CD14-positive monocyte (primary cell): ENCODE data around the gene IMPDH1. TPM values are rescaled to one million over a fixed set of nuclear protein-coding genes. Genes with fewer than 3 reads are reported as not detected.

ENCODE experiments used
- DNase-seq, 3 donors: peaks; one replicate each; pipeline ENCODE4 v3.0.0-alpha.2; 2011 to 2022
- H2AFZ ChIP-seq: 2 replicates; pipeline ENCODE4 v1.6.0; 2012; ENCODE audit warnings: mild to moderate bottlenecking, low read depth, low read length, inconsistent platforms; ENCODE audit not compliant: insufficient read depth, poor library complexity, severe bottlenecking
- H3K27ac ChIP-seq, 2 donors: 1 replicate in 1 of 2; 2 replicates in 1 of 2; pipeline ENCODE4 v1.5.1; 2012 to 2013; ENCODE audit warnings: low read length in 2 of 2, control low read depth in 1 of 2, inconsistent platforms in 1 of 2, low read depth in 1 of 2, mild to moderate bottlenecking in 1 of 2
- H3K27me3 ChIP-seq, 2 donors: one replicate each; pipeline versions ENCODE4 v1.6.0 to v1.6.1; 2011 to 2013; ENCODE audit warnings: low read length in 2 of 2; ENCODE audit not compliant: control insufficient read depth in 2 of 2, insufficient read depth in 2 of 2
- H3K36me3 ChIP-seq, 2 donors: replicated peaks in 1 of 2; 1 replicate in 1 of 2; 2 replicates in 1 of 2; pipeline versions ENCODE4 v1.5.1 to v1.6.1; 2012 to 2013; ENCODE audit warnings: low read length in 2 of 2, control low read depth in 1 of 2, inconsistent platforms in 1 of 2, mild to moderate bottlenecking in 1 of 2; ENCODE audit not compliant: insufficient read depth in 2 of 2, control insufficient read depth in 1 of 2
- H3K4me1 ChIP-seq, 2 donors: 1 replicate in 1 of 2; 2 replicates in 1 of 2; pipeline versions ENCODE4 v1.5.1 to v1.6.1; 2012 to 2013; ENCODE audit warnings: low read length in 2 of 2, control low read depth in 1 of 2, inconsistent platforms in 1 of 2, mild to moderate bottlenecking in 1 of 2, moderate library complexity in 1 of 2; ENCODE audit not compliant: insufficient read depth in 2 of 2, control insufficient read depth in 1 of 2
- H3K4me2 ChIP-seq: replicated peaks from 2 replicates; pipeline ENCODE3; 2012; ENCODE audit warnings: low read length, moderate library complexity, mild to moderate bottlenecking; ENCODE audit not compliant: poor library complexity, severe bottlenecking; ENCODE audit errors: extremely low read depth
- H3K4me3 ChIP-seq, 3 experiments: fragments of 200-600 bp in 1 of 3; sonication (generic) in 1 of 3; replicated peaks in 1 of 3; 1 replicate in 2 of 3; 2 replicates in 1 of 3; pipeline ENCODE4 v1.5.1; 2011 to 2013; ENCODE audit warnings: low read length in 3 of 3, mild to moderate bottlenecking in 3 of 3, control low read depth in 2 of 3, low read depth in 2 of 3, inconsistent platforms in 1 of 3, moderate library complexity in 1 of 3
- H3K79me2 ChIP-seq: 2 replicates; pipeline ENCODE4 v1.6.0; 2012; ENCODE audit warnings: mild to moderate bottlenecking, control low read depth, inconsistent platforms, low read length, moderate library complexity; ENCODE audit not compliant: insufficient read depth
- H3K9ac ChIP-seq: 2 replicates; pipeline ENCODE4 v1.6.0; 2017; ENCODE audit warnings: low read length, mild to moderate bottlenecking; ENCODE audit not compliant: insufficient read depth, poor library complexity, severe bottlenecking
- H3K9me3 ChIP-seq, 2 donors: replicated peaks in 1 of 2; 1 replicate in 1 of 2; 2 replicates in 1 of 2; pipeline versions ENCODE4 v1.5.1 to v1.6.1; 2012 to 2013; ENCODE audit warnings: low read length in 2 of 2, control low read depth in 1 of 2; ENCODE audit not compliant: control insufficient read depth in 1 of 2, insufficient read depth in 1 of 2
- H4K20me1 ChIP-seq: 2 replicates; pipeline ENCODE4 v1.6.0; 2012; ENCODE audit warnings: mild to moderate bottlenecking, low read length, control low read depth, moderate library complexity; ENCODE audit not compliant: insufficient read depth
- H3K27ac Mint-ChIP-seq, 7 donors: one replicate each; pipeline ENCODE4 v1.8.0; 2020; ENCODE audit warnings: mild to moderate bottlenecking in 7 of 7, mixed read lengths in 7 of 7, moderate library complexity in 6 of 7, inconsistent platforms in 2 of 7
- H3K27me3 Mint-ChIP-seq, 3 donors: one replicate each; pipeline ENCODE4 v1.8.0; 2021 to 2022; ENCODE audit warnings: low read depth in 3 of 3, mild to moderate bottlenecking in 3 of 3, mixed read lengths in 3 of 3, moderate library complexity in 3 of 3, inconsistent platforms in 1 of 3
- H3K36me3 Mint-ChIP-seq, 2 donors: one replicate each; pipeline ENCODE4 v1.8.0; 2020; ENCODE audit warnings: mixed read lengths in 2 of 2, inconsistent platforms in 1 of 2, mild to moderate bottlenecking in 1 of 2
- H3K4me1 Mint-ChIP-seq: one replicate; pipeline ENCODE4 v1.8.0; 2020; ENCODE audit warnings: mild to moderate bottlenecking, mixed read lengths
- H3K4me3 Mint-ChIP-seq, 2 donors: one replicate each; pipeline ENCODE4 v1.8.0; 2020; ENCODE audit warnings: mild to moderate bottlenecking in 2 of 2, mixed read lengths in 2 of 2, moderate library complexity in 1 of 2
- H3K9me3 Mint-ChIP-seq, 7 donors: one replicate each; pipeline ENCODE4 v1.8.0; 2020 to 2022; ENCODE audit warnings: mixed read lengths in 7 of 7, mild to moderate bottlenecking in 6 of 7, moderate library complexity in 6 of 7, inconsistent platforms in 2 of 7
- CTCF ChIP-seq: fragments of 200-600 bp; IDR thresholded peaks from one replicate; pipeline ENCODE4 v1.8.0; 2022; ENCODE audit warnings: antibody characterized with exemption, mild to moderate bottlenecking
- WGBS: methylation state at CpG from one replicate; pipeline ENCODE4 v1.1.5; 2013; ENCODE audit warnings: missing lambda C conversion rate; ENCODE audit not compliant: insufficient coverage; 5-methylcytosine and 5-hydroxymethylcytosine counted together
- intact Hi-C, 2 donors: fragments of 100-400 bp; cut with micrococcal nuclease; formaldehyde crosslinking; loops; one replicate each; pipeline versions ENCODE4 v1.15.0 to v1.15.1; 2023
- polyA plus RNA-seq, 3 donors: library from polyadenylated mRNA; depleted of rRNA in 1 of 3; unstranded in 2 of 3; stranded (reverse) in 1 of 3; fragments of 300-500 nt in 2 of 3; fragments of >200 nt in 1 of 3; fragmentation: Illumina TruSeq in 2 of 3; gene quantifications; 1 replicate in 2 of 3; 2 replicates in 1 of 3; pipeline ENCODE4 v1.2.3, GENCODE V29; 2012 to 2021

Gene IMPDH1
- polyA plus RNA-seq, 3 donors: 110 to 259 (median 152) TPM

GRCh38 chr7:128424686-128425275 is 15.0 kb upstream of the IMPDH1 start:
- Histone ChIP-seq H3K4me1 (peaks cover 34 to 53% of the 10 kb centered on the region in 2 donors), H3K36me3 (no peaks in the 10 kb centered on the region), H3K27me3 (no peaks in the 10 kb centered on the region), H3K4me2 (no peak overlapping the region), H3K27ac (peak overlapping the region in 1 of 2 donors; percentile 2), H3K9ac (no peak overlapping the region), H3K9me3 (no peaks in the 10 kb centered on the region), H3K79me2 (no peaks in the 10 kb centered on the region), H4K20me1 (no peaks in the 10 kb centered on the region), H3K4me3 (no peak overlapping the region), H2AFZ (no peak overlapping the region)
- no peak overlapping the region for H3K4me3 Mint-ChIP-seq
- no peak for DNase-seq
- H3K27me3 Mint-ChIP-seq: no peaks in the 10 kb centered on the region
- no peak overlapping the region for H3K27ac Mint-ChIP-seq
- no CpG with 5 or more reads among the region's 1 CpG for WGBS
- H3K9me3 Mint-ChIP-seq: peaks cover 0 to 4% (median 0%) of the 10 kb centered on the region in 7 donors
- peaks cover 27% of the 10 kb centered on the region for H3K4me1 Mint-ChIP-seq
- no peak for TF ChIP-seq CTCF
- H3K36me3 Mint-ChIP-seq: no peaks in the 10 kb centered on the region
- intact Hi-C loops: loop anchor here in 1 of 2 donors (1.0 to 5.0 kb wide), 2 partner anchors 26 to 77 kb away; no protein-coding TSS in a partner anchor

DNA sequence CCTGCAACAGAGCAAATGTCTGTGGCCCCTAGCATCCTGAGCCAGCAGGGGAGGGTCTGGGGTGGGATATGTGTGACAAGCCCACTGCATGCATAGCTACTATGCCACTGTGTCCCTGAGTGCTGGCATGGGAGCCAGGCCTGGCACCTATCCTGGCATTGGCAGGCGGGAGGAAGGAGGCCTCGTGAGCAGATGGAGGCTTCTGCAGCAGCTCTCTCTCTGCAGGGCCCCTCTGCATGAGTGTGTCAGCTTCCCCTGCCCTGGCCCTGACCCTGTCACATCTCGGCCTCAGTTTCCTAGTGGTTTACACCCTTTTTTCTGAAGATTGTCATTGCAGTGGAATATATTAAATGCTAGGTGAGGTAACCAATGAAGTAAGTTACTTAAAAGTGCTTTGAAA is 13.1 kb upstream of the IMPDH1 start:
- no peaks in the 10 kb centered on the region for H4K20me1 ChIP-seq
- no peaks in the 10 kb centered on the region for H3K27me3 Mint-ChIP-seq
- H2AFZ ChIP-seq: no peak overlapping the region
- TF ChIP-seq CTCF: no peak
- H3K27me3 ChIP-seq: no peaks in the 10 kb centered on the region
- H3K4me1 Mint-ChIP-seq: peaks cover 24% of the 10 kb centered on the region
- intact Hi-C loops: no loop called here
- H3K4me1 ChIP-seq: peaks cover 34 to 53% of the 10 kb centered on the region in 2 donors
- no peaks in the 10 kb centered on the region for H3K36me3 ChIP-seq
- no peaks in the 10 kb centered on the region for H3K9me3 Mint-ChIP-seq
- no peaks in the 10 kb centered on the region for H3K79me2 ChIP-seq
- no peaks in the 10 kb centered on the region for H3K9me3 ChIP-seq
- WGBS: 0% methylated on average over 2 of the region's 3 CpGs
- no peak overlapping the region for H3K4me3 ChIP-seq
- H3K9ac ChIP-seq: no peak overlapping the region
- peak in 2 of 3 donors; percentile 80 to 82 for DNase-seq
- peak overlapping the region; percentile 21 for H3K4me2 ChIP-seq
- H3K4me3 Mint-ChIP-seq: peak overlapping the region in 1 of 2 donors; percentile 19
- peak overlapping the region in 2 of 7 donors; percentile 21 to 92 for H3K27ac Mint-ChIP-seq
- no peaks in the 10 kb centered on the region for H3K36me3 Mint-ChIP-seq
- peak overlapping the region; percentile 77 to 79 for H3K27ac ChIP-seq
